Measurements from ENCODE around the gene CHCHD3. TPM values are rescaled to one million over a fixed set of nuclear protein-coding genes. Genes with fewer than 3 reads are reported as not detected.

Gene CHCHD3
- total RNA-seq, 1 donor from 2014 or later = 61.5 TPM

DNA sequence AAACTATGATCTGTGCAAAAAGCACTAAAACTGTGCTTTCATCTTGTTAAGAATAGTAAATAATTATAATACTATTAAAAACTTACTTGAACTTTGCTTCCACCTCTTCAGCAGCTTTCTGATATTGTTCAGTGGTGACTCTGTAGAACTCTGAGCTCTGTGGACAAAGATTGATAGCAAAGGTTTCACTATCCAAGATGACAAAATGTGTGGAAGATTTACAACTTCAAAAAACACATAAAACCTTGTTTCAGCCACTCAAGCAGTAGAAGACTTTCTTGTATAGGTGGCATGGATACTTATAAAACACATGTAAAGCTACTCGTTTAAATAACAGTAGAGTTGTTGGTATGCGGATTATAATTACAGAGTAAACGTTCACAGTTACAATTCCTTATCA is 243.6 kb downstream of the CHCHD3 start:
- H3K4me1 Mint-ChIP-seq (ENCODE audit: low read depth, unreplicated experiment) = no peaks in the 10 kb centered on the region
- peaks cover 2% of the 10 kb centered on the region for H3K27me3 Mint-ChIP-seq (ENCODE audit: unreplicated experiment)
- H3K36me3 Mint-ChIP-seq (ENCODE audit: unreplicated experiment) = no peaks in the 10 kb centered on the region
- no peak for TF ChIP-seq CTCF (IDR thresholded peaks at IDR 0.05; ENCODE audit: partially characterized antibody, unreplicated experiment)
- H3K27ac Mint-ChIP-seq (ENCODE audit: unreplicated experiment) = no peak overlapping the region
- DNase-seq = no peak
- no peak overlapping the region for H3K4me3 Mint-ChIP-seq (ENCODE audit: unreplicated experiment)
- H3K9me3 Mint-ChIP-seq (ENCODE audit: unreplicated experiment) = no peaks in the 10 kb centered on the region

DNA sequence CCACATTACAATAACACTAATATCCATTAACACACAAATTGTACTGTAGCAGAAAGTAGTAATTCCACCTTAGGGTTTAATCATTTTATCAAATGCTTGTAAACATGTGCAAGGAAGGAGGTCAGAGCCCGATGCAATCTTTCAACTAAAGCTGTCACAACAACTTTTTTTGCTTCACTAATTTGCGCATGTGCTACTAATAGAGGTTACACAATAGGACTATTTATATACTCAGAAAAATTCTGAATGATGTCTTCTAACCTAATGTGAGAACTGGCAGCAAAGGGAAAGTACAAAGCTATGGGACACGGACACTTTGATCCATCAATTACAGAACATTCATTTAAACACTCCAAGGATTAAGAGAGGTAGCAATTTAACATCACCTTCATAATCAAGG is 244.4 kb downstream of the CHCHD3 start:
- Mint-ChIP-seq H3K27ac (ENCODE audit: unreplicated experiment) (no peak overlapping the region), H3K4me3 (ENCODE audit: unreplicated experiment) (no peak overlapping the region), H3K27me3 (ENCODE audit: unreplicated experiment) (peaks cover 2% of the 10 kb centered on the region), H3K36me3 (ENCODE audit: unreplicated experiment) (no peaks in the 10 kb centered on the region), H3K9me3 (ENCODE audit: unreplicated experiment) (no peaks in the 10 kb centered on the region), H3K4me1 (ENCODE audit: low read depth, unreplicated experiment) (no peaks in the 10 kb centered on the region)
- no peak for TF ChIP-seq CTCF (IDR thresholded peaks at IDR 0.05; ENCODE audit: partially characterized antibody, unreplicated experiment)
- DNase-seq = no peak

- no peak for TF ChIP-seq CTCF (IDR thresholded peaks at IDR 0.05; ENCODE audit: partially characterized antibody, unreplicated experiment)
- Mint-ChIP-seq H3K27me3 (ENCODE audit: unreplicated experiment) (peaks cover 2% of the 10 kb centered on the region), H3K9me3 (ENCODE audit: unreplicated experiment) (no peaks in the 10 kb centered on the region), H3K4me3 (ENCODE audit: unreplicated experiment) (no peak overlapping the region), H3K36me3 (ENCODE audit: unreplicated experiment) (no peaks in the 10 kb centered on the region), H3K27ac (ENCODE audit: unreplicated experiment) (no peak overlapping the region), H3K4me1 (ENCODE audit: low read depth, unreplicated experiment) (no peaks in the 10 kb centered on the region)
- DNase-seq = no peak
Measured at GRCh38 chr7:132836746-132837145, 245.1 kb downstream of the CHCHD3 start.

GRCh38 chr7:132830941-132831340 is 250.9 kb downstream of the CHCHD3 start:
- Mint-ChIP-seq H3K4me3 (ENCODE audit: unreplicated experiment) (no peak overlapping the region), H3K4me1 (ENCODE audit: low read depth, unreplicated experiment) (no peaks in the 10 kb centered on the region), H3K27me3 (ENCODE audit: unreplicated experiment) (no peaks in the 10 kb centered on the region), H3K27ac (ENCODE audit: unreplicated experiment) (no peak overlapping the region), H3K36me3 (ENCODE audit: unreplicated experiment) (no peaks in the 10 kb centered on the region), H3K9me3 (ENCODE audit: unreplicated experiment) (no peaks in the 10 kb centered on the region)
- DNase-seq = no peak
- no peak for TF ChIP-seq CTCF (IDR thresholded peaks at IDR 0.05; ENCODE audit: partially characterized antibody, unreplicated experiment)

DNA sequence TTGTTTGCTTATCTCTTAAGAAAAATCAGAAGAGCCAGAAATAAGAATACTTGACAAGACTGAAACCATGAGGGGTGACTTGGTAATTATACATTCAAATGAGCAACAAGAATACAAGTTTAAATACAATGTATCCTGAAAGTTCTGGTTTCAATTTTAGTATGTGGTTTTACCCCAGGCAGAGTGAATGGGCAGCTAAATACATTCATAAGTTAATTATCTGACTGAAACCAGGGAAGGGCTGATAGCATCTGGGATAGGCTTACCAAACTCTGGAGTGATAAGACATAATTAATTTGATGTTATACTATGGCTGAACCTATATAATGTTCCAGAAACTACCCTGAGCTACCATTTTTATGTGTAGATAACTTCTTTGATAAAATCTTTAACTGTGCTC is 253.4 kb downstream of the CHCHD3 start:
- Mint-ChIP-seq H3K4me1 (ENCODE audit: low read depth, unreplicated experiment) (no peaks in the 10 kb centered on the region), H3K27me3 (ENCODE audit: unreplicated experiment) (no peaks in the 10 kb centered on the region), H3K36me3 (ENCODE audit: unreplicated experiment) (no peaks in the 10 kb centered on the region), H3K4me3 (ENCODE audit: unreplicated experiment) (no peak overlapping the region), H3K9me3 (ENCODE audit: unreplicated experiment) (no peaks in the 10 kb centered on the region), H3K27ac (ENCODE audit: unreplicated experiment) (no peak overlapping the region)
- TF ChIP-seq CTCF (IDR thresholded peaks at IDR 0.05; ENCODE audit: partially characterized antibody, unreplicated experiment) = no peak
- DNase-seq = no peak
